H1 (cell line): ENCODE measurements around the gene TACC2. TPM values are rescaled to one million over a fixed set of nuclear protein-coding genes. Genes with fewer than 3 reads are reported as not detected.

Experiments
- ATF2 ChIP-seq: IDR thresholded peaks from 2 replicates; pipeline ENCODE4 v1.6.1; 2012; ENCODE audit warnings: low read length, inconsistent platforms
- polyA plus RNA-seq, 7 experiments: library from polyadenylated mRNA; depleted of rRNA in 3 of 7; stranded (reverse) in 5 of 7; unstranded in 2 of 7; fragments of >200 nt in 5 of 7; fragments of 200-250 nt in 2 of 7; gene quantifications; 1 replicate in 5 of 7; 2 replicates in 1 of 7; 4 replicates in 1 of 7; pipeline versions ENCODE4 v1.2.1 to v1.2.3, GENCODE V29; 2011 to 2013; ENCODE audit warnings: missing spikeins in 2 of 7, mixed read lengths in 2 of 7
- total RNA-seq: library from RNA; stranded (reverse); fragmentation: NEBNext Ultra II Directional; extraction: Animal tissue kit (Norgen Biotek cat#: 25700); gene quantifications from 2 replicates; pipeline ENCODE4 v1.2.1, GENCODE V29; 2021

Gene TACC2
- total and polyA plus RNA-seq, 2 of the 8 experiments (the other 6 are each of a cell fraction or from before 2014, with no cell fraction given): 21.2 to 46.6 TPM

- TF ChIP-seq ATF2: no peak
- TF ChIP-seq, all 59 proteins: peak for 4
Observed at GRCh38 chr10:122298598-122299301, 309.8 kb downstream of the TACC2 start (continued).
